Breast epithelium (tissue), 3 donors: ENCODE data around the gene TRIM66.

ENCODE experiments used
- CTCF ChIP-seq, 3 donors: fragments of 450-650 bp; IDR thresholded peaks; one replicate each; pipeline ENCODE4 v1.5.1; 2016 to 2017; ENCODE audit warnings: antibody characterized with exemption in 3 of 3, mild to moderate bottlenecking in 3 of 3, moderate library complexity in 3 of 3
- POLR2A ChIP-seq: fragments of 450-650 bp; IDR thresholded peaks from one replicate; pipeline ENCODE4 v1.6.1; 2016; ENCODE audit warnings: antibody characterized with exemption, mild to moderate bottlenecking, moderate library complexity
- POLR2AphosphoS5 ChIP-seq, 3 donors: sonication (generic); formaldehyde crosslinking; IDR thresholded peaks; one replicate each; pipeline ENCODE4 v1.6.1; 2017; ENCODE audit warnings: antibody characterized with exemption in 3 of 3

DNA sequence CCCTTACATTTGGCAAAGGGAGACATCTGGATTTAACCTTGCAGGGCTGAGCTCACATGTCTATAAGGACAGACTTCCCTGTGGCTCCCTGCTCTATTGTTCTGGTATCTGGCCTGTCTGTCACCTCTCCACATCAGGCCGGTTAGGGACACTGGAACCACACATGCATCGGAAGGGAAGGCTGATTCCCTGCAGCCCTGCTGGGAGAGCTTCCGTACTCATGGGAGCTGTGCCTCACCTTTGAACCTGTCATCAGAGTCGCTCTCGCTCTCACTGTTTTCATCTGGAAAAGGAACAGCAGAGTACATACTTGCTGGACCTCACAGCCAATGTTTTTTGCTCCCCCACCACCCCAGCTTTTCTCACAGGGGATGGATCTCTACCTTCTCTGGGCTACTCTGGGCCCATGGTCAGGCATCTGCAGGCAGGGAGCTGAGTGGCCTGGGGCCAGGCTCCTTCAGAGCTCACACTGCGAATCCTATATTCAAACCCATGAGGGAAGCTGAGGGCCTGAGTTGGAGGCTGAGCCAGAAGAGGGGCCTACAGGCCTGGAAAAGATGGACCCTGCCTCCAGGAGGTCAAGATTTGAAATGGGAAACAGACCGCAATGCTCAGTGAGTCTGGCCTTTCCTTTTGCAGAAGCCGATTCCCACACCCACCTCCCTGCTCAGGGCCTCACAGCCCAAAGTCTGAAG is 31.4 kb upstream of the TRIM66 start:
- no peak for TF ChIP-seq CTCF (IDR thresholded peaks at IDR 0.05)
- TF ChIP-seq POLR2A, result no peak
- no peak for TF ChIP-seq POLR2AphosphoS5 (IDR thresholded peaks at IDR 0.05)
